ENCODE measurements around the gene HSPB8. TPM values are rescaled to one million over a fixed set of nuclear protein-coding genes. Genes with fewer than 3 reads are reported as not detected.

The HSPB8 gene
- polyA plus RNA-seq, 1 of the 3 experiments (the other 2 are of a cell fraction) = 1.2 TPM

DNA sequence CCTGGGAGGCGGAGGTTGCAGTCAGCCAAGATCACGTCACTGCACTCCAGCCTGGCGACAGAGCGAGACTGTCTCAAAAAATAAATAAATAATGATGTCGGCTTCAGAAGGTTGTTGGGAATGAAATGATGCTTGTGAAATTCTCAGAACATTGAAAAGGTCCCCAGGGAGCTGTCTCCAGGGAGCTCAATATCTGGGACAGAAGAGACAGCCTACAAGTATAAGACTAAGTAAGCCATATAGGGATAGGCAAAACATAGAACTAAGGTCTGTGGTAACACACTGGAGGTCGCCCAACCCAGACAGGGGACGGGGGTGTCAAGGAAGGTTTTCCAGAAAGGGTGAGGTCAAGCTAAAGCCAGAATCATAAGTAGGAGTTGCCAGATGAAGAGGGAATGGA is 29.5 kb upstream of the HSPB8 start (continued):
- TF ChIP-seq REST (IDR thresholded peaks at IDR 0.05; ENCODE audit: low read depth, low read length) (no peak), MAX (IDR thresholded peaks at IDR 0.05; ENCODE audit: low read depth) (no peak), USF2 (IDR thresholded peaks at IDR 0.05; ENCODE audit: borderline replicate concordance, low read depth, low read length) (no peak), CTCF (IDR thresholded peaks at IDR 0.05) (no peak), NFIC (IDR thresholded peaks at IDR 0.05; ENCODE audit: borderline replicate concordance) (no peak), RCOR1 (IDR thresholded peaks at IDR 0.05; ENCODE audit: low read length) (no peak)

- Histone ChIP-seq H3K27me3 (ENCODE audit: insufficient read depth) (no peaks in the 10 kb centered on the region), H3F3A (replicated peaks; ENCODE audit: insufficient read depth) (no peaks in the 10 kb centered on the region), H3K9me3 (no peaks in the 10 kb centered on the region), H3K9ac (no peak overlapping the region), H3K9me2 (no peaks in the 10 kb centered on the region), H2AFZ (ENCODE audit: low read depth) (no peak overlapping the region), H3K4me2 (no peak overlapping the region), H3K4me1 (ENCODE audit: control insufficient read depth in 1 of 2, insufficient read depth in 2 of 2, low read depth in 1 of 2, low read length in 1 of 2) (no peaks in the 10 kb centered on the region), H3K27ac (ENCODE audit: low read depth in 2 of 2, low read length in 1 of 2) (no peak overlapping the region), H3K4me3 (ENCODE audit: low read depth in 2 of 2, low read length in 1 of 2) (no peak overlapping the region), H4K20me1 (ENCODE audit: insufficient read depth) (no peaks in the 10 kb centered on the region), H3K79me2 (ENCODE audit: insufficient read depth) (no peaks in the 10 kb centered on the region), H3K36me3 (replicated peaks in 1 of 2; ENCODE audit: control insufficient read depth in 1 of 2, insufficient read depth in 2 of 2, low read length in 1 of 2) (no peaks in the 10 kb centered on the region)
- ChIA-PET CTCF (interaction anchor here (0.6 to 1.5 kb wide), 3 partner anchors 8 to 75 kb away, joined by 3 to 4 read pairs (median 3); no protein-coding TSS in a partner anchor), POLR2A (no interaction called here)
- DNase-seq = no peak
- WGBS (ENCODE audit: low lambda C conversion rate) = 0% methylated on average over 1 of the region's 1 CpG
- no peak for TF ChIP-seq RFX5 (IDR thresholded peaks at IDR 0.05; ENCODE audit: low read length)
- TF ChIP-seq GATA2 (CRISPR knock-in tag; IDR thresholded peaks at IDR 0.05) = no peak
- TF ChIP-seq, protein P1, sequence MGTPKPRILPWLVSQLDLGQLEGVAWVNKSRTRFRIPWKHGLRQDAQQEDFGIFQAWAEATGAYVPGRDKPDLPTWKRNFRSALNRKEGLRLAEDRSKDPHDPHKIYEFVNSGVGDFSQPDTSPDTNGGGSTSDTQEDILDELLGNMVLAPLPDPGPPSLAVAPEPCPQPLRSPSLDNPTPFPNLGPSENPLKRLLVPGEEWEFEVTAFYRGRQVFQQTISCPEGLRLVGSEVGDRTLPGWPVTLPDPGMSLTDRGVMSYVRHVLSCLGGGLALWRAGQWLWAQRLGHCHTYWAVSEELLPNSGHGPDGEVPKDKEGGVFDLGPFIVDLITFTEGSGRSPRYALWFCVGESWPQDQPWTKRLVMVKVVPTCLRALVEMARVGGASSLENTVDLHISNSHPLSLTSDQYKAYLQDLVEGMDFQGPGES (IDR thresholded peaks at IDR 0.05; ENCODE audit: low read depth, low read length) = no peak
- TF ChIP-seq RXRA (IDR thresholded peaks at IDR 0.05; ENCODE audit: borderline replicate concordance, low read depth) = no peak
- no peak for TF ChIP-seq POLR2AphosphoS5 (IDR thresholded peaks at IDR 0.05; ENCODE audit: low read depth, low read length)
- TF ChIP-seq NRF1 (IDR thresholded peaks at IDR 0.05; ENCODE audit: low read depth, low read length) = no peak
- no peak for TF ChIP-seq YY1 (IDR thresholded peaks at IDR 0.05; ENCODE audit: low read depth)
- TF ChIP-seq MXI1 (IDR thresholded peaks at IDR 0.05; ENCODE audit: low read depth, low read length) = no peak
- TF ChIP-seq, protein P2, sequence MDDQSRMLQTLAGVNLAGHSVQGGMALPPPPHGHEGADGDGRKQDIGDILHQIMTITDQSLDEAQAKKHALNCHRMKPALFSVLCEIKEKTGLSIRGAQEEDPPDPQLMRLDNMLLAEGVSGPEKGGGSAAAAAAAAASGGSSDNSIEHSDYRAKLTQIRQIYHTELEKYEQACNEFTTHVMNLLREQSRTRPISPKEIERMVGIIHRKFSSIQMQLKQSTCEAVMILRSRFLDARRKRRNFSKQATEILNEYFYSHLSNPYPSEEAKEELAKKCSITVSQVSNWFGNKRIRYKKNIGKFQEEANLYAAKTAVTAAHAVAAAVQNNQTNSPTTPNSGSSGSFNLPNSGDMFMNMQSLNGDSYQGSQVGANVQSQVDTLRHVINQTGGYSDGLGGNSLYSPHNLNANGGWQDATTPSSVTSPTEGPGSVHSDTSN (IDR thresholded peaks at IDR 0.05) = no peak
- TF ChIP-seq FOXM1 (IDR thresholded peaks at IDR 0.05; ENCODE audit: low read depth) = no peak
- TF ChIP-seq CHD2 (IDR thresholded peaks at IDR 0.05; ENCODE audit: low read length, partially characterized antibody) = no peak
- TF ChIP-seq FOXJ3 (CRISPR knock-in tag; IDR thresholded peaks at IDR 0.05) = no peak
- TF ChIP-seq CTCF (IDR thresholded peaks at IDR 0.05) = no peak
- no peak for TF ChIP-seq SMC3 (IDR thresholded peaks at IDR 0.05; ENCODE audit: low read depth, low read length)
Observed at GRCh38 chr12:119151445-119152026, 27.2 kb upstream of the HSPB8 start.

Data from SK-N-SH (cell line).